DMS 273 treated with DMSO at 0.1 percent for 48 hours (cell line): ENCODE measurements around the gene ADAM11.
A peak's percentile ranks its signal among the peaks of the same experiment; 100 is the strongest.

Experiments used
- DNase-seq: peaks from one replicate; lab custom pipeline; 2025; lab: John Stamatoyannopoulos, UW

ADAM11 gene

DNA sequence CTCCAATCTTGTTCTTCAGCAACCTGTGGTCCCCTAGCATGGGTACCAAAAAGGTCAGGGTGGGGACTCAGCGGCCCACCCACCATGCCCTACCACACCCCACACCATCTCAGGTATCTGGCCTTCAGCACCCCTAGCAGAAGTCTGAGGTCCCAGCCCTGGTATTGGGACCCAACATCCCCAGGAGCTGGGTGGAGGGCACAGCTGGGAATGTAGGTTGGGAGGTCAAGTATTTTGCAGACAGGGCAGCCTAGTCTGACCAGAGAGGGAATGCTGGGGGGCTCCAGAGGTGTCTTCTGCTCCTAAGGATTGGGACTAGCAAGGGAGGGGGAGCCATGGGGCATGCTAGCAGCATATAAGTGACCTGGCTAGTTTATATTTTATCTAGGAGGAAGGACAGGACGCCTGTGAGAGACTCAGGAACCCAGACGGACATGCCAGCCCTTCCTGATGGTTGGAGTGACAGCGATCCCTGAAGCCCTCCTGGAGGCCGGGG is 822 bp upstream of the ADAM11 start:
- no peak for DNase-seq

DNA sequence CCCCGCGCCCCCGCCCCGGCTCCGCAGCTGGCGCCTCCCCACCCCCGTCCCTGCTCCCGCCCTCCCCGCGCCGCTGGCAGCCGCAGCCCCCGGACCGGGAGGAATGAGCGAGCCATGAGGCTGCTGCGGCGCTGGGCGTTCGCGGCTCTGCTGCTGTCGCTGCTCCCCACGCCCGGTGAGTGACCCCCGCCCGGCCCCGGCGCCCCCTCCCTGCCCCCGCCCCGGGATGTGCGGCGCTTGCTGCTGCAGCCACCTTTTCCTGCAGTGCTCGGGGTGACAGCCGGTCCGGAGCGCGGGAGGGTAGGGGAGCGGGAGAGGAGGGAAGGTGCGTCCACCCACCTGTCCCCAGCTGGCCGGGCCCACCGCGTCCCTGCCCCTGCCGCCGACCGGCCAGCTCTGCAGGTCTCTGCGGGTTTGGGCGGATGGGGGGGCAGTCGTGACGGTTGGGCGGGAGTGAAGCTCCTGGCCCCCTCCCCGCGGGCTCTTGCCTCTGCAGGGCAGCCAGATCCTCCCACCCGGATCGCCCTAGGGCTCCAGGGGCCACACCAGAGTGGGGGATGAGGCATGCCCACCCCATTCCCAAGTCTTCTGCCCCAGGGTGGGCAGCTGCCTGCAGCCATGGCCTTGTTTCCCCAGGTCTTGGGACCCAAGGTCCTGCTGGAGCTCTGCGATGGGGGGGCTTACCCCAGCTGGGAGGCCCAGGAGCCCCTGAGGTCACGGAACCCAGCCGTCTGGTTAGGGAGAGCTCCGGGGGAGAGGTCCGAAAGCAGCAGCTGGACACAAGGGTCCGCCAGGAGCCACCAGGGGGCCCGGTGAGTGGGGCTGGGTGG is 513 bp downstream of the ADAM11 start:
- no peak for DNase-seq

DNA sequence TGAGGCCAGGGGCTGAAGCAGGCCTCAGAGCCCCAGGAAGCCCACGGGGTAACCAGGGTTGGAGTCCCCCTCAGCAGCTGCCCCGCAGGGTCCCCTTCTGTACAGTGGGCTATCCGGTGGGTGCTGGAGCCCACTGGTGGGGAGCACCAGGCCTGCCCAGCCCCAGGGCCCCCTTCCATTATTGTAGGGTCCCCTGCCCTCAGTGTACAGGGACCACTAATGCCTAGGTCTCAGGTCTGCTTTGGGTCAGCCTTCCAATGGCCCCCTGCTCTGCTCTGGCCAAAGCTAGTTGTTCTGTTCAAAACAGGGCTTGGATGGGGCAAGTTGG is 1.1 kb downstream of the ADAM11 start:
- DNase-seq = no peak

DNA sequence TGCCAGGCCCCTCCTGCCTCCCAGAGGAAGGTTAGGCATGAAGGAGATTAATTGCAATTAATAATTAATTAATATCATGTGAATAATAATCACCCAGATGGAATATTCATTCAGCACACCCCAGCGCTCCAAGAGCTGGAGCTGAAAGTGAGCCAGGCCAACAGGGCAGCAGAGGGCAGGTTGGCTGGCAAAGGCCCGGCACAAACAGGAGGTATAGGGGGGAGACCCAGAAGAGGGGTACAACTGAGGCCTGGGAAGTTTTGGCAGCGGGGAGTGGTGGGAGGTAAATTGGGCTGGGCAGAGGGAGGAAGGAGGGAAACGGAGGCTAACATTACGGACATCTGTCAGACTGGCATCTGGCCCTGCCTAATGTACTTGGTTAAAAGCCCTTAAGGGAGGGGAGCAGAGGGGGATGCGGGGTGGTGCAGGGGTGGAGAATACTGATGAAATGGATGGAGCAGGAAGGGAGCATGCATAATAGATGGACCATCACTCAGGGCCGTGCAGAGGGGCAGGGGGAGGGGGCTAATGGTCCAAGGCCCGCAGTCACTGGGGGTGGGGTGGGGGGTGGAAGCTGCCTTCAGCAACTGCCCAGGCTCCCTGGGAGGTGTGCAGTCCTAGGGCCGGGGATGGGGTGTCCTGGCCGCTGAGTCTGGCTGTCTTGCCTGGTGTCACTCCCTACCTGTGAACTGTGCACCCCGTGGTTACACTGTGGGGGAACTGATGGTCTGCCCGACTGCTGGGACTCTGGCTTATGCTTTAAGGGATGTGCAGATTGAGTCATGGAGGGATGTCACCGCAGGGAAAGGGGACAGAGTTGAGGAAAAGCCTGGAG is 1.9 kb downstream of the ADAM11 start:
- DNase-seq = peak; percentile 77

DNA sequence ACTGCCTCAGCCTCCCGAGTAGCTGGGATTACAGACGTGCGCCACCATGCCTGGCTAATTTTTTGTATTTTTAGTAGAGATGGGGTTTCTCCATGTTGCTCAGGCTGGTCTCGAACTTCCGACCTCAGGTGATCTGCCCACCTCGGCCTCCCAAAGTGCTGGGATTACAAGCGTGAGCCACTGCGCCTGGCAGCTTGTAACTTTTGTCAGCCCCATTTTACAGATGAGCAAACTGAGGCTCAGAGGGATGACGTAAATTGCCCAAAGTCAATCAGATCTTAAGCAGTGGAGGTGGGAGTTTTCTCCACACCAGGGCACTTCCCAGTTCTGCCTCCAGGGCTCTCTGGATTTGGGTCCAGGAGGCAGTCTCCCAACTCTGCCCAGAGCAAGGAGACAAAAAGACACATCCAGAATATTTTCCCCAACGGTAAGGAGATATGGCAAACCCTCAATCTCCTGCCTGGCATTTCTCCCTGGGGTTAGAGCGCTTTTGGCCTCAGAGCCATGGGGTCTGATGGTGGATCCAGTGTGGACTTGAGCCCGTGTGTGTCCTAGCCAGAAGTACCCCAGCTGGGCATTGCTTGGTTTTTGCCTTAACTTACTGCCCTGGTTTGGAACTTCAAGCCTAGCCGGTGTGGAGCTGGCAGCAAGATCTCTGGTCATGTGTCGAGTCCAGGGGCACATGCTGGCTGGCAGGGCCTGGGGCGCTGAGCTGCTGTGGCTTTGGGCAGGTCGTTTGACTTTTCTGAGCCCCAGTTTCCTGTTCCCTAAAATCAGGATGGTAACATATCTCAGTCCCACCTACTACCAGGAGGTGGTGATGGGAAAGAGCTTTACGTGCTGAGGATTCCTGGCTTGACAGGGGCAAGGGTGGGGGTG is 3.4 kb downstream of the ADAM11 start:
- DNase-seq = no peak

DNA sequence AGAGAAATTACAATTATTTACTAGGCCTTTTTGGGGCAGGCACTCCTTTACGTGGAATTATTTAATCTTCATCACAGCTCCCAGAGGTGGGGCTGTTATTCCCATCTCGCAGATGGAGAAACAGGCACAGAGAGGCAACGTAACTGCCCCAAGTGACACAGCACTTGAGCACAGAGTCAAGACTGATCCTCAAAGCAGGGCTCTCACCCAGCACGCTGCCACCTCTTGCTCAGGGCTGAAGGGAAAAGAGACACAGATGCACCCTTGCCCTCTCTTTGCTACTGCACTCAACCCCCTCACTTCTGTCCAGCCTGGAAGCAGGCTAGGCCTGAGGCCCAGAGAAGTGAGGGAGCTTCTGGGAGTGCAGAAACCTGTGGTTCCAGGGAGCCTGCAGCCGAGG is 4.4 kb downstream of the ADAM11 start:
- DNase-seq = no peak

DNA sequence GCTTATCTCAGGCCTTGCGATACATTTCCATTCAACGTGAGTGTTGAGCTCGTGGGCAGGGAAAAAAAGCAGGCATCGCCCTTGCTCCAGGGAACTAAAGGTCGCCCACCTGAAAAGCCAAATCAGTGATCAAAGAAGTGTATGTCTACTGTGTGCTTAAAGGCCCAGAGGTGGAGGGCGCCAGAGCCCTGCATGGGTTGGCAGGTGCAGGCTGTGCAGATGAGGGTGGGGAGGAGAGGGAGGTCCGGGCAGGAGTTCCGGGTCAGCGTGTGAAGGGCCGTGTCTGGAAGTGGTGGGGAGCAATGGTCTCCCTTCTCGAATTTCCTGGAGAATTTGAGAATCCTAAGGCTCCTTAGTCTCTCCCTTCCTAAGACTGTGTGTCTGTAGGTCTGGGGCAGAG is 7.2 kb downstream of the ADAM11 start:
- DNase-seq = no peak

DNA sequence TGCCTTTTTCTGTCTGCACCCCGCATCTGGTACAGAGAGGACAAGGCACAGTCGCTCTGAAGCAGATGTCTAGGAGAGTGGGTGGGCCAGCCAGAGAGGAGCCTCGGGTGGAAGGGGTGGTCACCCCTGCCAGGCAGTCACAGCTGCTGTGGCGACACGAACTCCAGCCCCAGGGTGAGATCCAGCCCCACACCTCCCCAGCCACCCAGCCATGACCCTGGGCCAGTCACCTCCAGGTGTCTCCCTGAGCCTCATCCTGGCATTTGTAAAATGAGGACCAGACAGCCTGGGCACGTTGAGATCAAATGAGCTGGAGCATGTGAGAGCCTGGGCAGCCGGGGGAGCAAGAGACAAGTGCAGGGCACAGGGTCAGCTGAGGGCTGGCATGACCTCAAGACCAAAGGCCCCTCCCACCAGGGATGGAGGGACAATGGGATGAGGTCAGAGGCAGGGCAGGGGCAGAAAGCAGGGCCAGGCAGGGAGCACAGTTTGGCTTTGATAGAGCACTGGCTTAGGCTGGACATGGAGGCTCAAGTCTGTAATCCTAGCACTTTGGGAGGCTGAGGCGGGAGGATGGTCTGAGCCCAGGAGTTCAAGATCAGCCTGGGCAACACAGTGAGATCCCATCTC is 7.7 kb downstream of the ADAM11 start:
- DNase-seq = no peak

DNA sequence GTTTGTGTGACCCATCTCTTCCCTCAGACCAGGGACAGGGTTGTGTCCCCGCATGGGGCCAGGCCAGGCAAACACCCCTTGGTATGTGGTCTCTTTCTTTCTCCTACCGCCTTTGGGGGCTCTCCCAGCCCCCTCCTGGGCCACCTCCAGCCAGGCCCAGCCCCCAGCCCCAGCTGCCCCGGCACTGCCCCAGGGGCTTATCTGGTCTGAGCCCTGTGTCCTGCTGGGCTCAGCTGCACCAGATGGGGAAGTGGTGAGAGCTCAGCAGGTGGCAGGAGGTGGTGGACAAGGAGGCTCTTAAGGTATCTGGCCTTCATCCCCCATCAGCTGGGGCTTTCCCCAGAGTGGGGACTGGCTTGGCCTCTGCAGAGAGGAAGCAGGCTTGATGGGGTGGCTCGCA is 8.7 kb downstream of the ADAM11 start:
- DNase-seq = no peak

DNA sequence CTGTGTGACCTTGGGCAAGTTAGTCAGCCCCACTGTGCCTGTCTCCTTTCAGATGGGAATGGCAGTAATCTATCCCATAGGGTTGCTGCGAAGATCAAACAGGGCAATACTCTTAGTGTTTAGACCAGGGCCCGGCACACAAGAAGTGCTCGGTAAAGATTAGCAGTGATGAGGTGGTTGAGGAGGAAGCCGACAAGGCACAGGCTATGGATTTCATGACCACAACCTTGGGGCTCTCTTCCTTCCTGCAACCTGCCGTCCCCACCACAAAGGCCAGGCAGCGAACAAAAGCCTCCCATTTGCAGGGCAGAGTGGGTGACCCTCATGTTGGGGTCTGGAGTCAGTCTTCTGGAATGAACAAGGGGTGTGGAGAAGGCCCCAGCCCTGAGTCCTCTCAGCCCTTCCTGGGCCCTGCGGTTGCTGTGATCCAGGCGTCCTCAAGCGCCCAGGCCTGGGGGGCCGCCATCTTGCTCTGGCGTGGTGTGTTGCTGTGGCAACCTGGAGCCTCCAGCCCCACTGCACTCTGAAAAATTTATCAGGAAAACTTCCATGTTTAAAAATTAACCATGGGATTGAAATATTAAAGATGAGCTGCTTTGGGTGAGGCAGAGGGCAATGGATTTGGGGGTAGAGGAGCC is 9.8 kb downstream of the ADAM11 start:
- DNase-seq = no peak

DNA sequence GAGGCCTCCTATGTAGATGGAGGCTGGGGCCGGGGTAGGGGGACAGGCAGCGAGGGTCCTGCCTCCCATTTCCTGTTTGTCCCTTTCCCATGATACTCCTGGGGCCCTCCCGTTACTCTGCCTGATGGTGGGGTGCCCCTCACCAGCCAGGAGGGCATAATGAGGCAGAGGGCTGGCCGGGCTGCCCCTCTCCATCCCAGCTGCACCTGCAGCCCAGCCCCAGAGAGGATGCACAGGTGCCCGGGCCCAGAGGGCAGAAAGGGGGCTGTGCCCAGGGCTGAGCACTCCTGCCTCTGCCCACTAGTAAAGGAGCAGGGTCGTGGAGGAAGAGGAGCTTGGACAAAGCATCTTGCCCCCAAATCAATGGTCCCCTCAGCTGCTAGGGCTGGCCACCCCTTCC is 10.4 kb downstream of the ADAM11 start:
- DNase-seq = no peak

DNA sequence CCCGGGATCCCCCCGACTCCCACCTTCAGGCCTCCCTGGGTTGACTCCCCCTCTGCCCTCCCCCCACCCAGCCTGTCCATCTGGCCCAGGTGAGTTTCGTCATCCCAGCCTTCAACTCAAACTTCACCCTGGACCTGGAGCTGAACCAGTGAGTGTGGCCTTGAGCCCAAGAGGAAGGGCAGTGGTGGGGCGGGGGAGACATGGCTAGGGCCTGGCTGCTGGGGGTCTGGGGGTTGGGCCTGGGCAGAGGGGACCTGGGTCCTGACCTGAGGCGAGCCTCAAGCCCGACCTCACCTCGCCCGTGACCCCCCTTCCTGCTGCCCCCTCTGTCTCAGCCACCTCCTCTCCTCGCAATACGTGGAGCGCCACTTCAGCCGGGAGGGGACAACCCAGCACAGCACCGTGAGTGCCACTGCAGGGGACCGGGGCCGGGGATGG is 10.9 kb downstream of the ADAM11 start:
- no peak for DNase-seq

DNA sequence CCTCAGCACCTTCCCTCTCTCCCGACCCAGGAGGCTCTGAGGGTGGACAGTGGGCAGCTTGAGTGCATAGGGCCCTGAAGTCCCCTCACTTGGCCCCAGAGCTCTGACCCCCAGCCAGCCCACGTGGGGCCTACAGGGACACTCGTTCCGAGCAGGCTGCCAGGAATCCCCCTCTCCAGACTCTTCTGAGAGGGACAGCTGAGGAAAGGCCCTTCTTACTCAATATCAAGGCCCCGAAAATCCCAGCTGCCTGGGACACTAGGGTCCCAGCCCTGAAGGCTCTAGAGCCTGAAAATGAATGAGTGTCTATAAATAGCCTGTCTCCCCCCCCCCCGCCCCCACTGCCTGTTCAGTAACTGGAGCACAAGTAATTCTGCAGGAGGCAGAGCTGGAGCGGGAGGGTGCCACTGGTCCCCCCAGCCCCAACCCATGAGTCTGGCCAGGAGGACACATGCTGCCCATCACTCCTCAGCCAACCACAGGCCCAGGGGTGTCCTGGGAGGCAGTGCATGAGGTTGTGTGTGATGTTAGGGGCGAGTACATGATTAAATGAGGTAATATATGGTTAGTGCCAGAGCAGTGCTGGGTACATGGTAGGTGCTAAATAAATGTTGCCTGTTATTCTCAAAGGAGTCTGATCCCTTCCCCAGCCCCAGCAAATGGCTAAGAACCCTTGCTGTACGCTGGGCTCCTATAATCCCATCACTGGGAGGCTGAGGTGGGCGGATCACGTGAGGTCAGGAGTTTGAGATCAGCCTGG is 11.6 kb downstream of the ADAM11 start:
- no peak for DNase-seq

DNA sequence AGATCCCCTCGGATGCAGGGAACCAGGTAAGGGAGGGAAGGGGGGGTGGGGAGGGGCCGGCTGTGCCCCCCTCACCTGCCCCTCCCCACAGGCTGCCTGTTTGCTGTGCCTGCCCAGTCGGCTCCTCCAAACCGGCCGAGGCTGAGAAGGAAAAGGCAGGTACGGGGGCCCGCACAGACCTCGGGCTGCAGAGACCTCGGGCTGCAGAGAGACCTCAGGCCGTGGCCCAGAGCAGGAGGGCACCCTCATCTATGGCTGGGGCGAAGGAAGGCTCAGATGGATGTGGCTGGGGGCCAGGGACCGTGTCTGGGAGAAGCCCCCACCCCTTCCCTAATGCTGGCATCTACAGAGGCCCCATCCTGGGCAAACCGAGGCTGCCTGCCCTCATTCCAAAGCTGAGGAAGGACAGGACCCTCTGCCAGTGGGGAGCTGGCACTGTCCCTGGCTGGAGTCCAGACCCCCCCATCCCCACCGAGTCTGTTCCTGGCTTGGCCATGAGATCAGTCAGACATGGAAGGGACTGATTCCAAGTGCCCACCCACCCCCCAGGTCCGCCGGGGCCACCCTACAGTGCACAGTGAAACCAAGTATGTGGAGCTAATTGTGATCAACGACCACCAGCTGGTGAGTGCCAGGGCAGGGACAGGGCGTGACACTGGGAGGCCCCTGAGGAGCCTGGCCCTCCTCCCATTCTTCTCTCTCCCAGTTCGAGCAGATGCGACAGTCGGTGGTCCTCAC is 13.7 kb downstream of the ADAM11 start:
- no peak for DNase-seq

DNA sequence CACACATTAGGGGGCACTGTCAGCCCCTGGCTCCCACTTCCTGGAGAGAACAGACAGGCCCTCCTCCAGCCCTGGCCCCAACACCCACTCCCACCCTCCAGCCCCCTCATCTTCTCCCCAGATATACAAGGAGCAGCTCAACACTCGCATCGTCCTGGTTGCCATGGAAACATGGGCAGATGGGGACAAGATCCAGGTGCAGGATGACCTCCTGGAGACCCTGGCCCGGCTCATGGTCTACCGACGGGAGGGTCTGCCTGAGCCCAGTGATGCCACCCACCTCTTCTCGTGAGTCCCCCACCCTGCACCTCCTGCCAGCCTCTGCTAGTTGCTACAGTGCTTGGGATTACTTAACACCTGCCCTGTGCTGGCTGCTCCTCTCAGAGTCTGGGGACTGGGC is 14.4 kb downstream of the ADAM11 start:
- DNase-seq = no peak

DNA sequence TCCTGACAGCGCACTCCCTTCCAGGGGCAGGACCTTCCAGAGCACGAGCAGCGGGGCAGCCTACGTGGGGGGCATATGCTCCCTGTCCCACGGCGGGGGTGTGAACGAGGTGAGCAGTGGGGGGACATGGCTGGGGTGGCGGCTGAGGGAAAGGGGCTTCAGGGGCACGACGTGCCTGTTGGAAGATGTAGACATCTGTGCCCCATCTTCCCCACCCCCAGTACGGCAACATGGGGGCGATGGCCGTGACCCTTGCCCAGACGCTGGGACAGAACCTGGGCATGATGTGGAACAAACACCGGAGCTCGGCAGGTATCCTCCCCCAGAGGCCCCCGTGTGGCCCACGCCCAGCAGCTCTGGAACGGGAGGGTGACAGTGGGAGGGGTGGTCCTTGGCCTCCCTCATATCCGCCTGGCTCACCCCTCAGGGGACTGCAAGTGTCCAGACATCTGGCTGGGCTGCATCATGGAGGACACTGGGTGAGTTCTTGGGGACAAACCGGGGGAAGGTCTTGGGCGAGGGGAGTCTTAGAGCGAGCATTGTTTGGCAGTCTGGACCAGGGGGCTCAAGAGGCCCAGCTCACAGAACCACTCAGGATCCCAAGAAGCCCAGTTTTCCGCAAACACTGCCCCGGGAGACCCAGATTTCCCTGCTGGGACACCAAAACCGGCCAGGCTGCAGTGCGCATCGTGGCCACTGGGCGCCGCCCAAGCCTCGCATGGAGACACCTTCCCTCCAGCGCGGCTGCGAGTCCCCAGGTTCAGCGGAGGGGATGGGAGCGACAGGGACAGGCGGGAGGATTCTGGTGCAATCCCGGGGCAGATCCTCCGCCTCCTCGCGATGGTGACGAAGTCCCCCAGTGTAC is 15.7 kb downstream of the ADAM11 start:
- DNase-seq = peak; percentile 41

DNA sequence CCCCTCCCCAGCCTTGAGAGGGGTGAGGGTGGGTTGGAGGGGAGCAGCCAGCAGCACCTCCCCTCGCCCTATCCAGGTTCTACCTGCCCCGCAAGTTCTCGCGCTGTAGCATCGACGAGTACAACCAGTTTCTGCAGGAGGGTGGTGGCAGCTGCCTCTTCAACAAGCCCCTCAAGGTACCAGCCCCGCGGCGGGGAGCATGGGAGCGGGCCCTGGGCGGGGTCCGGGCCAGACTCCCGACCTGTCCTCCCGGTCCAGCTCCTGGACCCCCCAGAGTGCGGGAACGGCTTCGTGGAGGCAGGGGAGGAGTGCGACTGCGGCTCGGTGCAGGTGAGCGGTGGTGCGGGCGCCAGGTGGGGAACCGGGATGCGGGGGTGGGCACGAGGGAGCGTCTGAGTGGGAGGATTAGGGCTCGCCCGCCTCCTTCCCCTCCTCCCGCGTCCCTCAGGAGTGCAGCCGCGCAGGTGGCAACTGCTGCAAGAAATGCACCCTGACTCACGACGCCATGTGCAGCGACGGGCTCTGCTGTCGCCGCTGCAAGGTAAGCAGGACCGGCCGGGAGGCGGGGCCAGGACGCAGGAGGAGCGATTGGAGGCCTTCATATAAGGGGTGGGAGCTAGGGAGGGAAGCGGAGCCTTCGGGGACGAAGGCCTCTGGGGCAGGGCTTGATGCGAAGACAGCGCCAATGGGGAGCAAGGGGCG is 16.5 kb downstream of the ADAM11 start:
- peak; percentile 90 for DNase-seq
